Measurements from ENCODE around the gene B3GNT7. TPM values are rescaled to one million over a fixed set of nuclear protein-coding genes. Genes with fewer than 3 reads are reported as not detected.

B3GNT7 gene
- total RNA-seq, 2 experiments from 2014 or later = not detected

DNA sequence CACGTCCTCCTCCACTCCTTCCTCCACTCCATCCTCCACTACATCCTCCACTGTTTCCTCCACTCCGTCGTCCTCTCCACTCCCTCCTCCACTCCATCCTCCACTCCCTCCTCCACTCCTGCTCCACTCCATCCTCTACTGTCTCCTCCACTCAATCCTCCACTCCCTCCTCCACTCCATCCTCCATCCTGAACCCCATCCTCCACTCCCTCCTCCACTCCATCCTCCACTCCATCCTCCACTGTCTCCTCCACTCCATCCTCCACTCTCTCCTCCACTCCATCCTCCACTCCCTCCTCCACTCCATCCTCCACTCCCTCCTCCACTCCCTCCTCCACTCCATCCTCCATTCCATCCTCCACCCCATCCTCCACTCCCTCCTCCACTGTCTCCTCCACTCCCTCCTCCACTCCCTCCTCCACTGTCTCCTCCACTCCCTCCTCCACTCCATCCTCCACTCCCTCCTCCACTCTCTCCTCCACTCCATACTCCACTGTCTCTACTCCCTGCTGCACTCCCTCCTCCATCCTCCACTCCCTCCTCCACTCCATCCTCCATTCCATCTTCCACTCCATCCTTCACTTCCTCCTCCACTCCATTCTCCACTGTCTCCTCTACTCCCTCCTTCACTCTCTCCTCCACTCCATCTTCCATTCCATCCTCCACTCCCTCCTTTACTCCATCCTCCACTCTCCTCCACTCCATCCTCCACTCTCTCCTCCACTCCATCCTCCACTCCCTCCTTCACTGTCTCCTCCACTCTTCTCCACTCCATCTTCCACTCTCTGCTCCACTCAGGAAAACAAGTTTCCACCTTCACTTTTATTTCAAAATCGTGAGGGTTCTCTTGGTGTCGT, 14.3 kb upstream of the B3GNT7 start:
- H3K4me3 Mint-ChIP-seq = no peak overlapping the region
- H3K4me1 Mint-ChIP-seq = no peaks in the 10 kb centered on the region
- H3K36me3 Mint-ChIP-seq (ENCODE audit: low read depth) = no peaks in the 10 kb centered on the region
- H3K27me3 Mint-ChIP-seq = peaks cover 4% of the 10 kb centered on the region
- no peak for DNase-seq
- CTCF ChIA-PET = no interaction called here
- POLR2A ChIA-PET = no interaction called here
- peaks cover 11% of the 10 kb centered on the region for H3K9me3 Mint-ChIP-seq
- no peak overlapping the region for H3K27ac Mint-ChIP-seq

DNA sequence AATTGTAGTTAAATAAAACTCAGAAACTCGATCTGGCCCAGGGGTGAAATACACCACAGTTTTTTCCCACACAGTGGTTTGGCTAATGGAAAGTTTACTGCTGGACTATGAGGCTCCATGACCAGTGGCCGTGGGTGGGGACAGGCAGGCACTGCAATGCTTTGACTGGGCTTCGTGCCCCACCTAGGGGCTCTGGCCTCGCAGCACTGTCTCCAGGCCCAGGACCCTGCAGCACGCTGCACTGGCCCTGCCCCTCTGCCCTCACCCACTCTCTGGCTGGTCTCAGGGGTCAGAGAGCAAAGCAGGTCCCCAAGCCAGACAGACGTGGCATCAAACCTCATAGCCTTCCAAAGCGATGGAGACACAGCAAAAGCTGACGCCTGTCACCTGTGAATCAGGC, 13.4 kb upstream of the B3GNT7 start:
- Mint-ChIP-seq H3K4me1 (no peaks in the 10 kb centered on the region), H3K4me3 (no peak overlapping the region), H3K36me3 (ENCODE audit: low read depth) (no peaks in the 10 kb centered on the region), H3K27ac (no peak overlapping the region), H3K27me3 (peaks cover 4% of the 10 kb centered on the region), H3K9me3 (peaks cover 11% of the 10 kb centered on the region)
- DNase-seq = no peak
- POLR2A ChIA-PET = no interaction called here
- CTCF ChIA-PET = interaction anchor here (1.4 kb wide), 1 partner anchor 20 kb away, joined by 4 read pairs; no protein-coding TSS in a partner anchor

DNA sequence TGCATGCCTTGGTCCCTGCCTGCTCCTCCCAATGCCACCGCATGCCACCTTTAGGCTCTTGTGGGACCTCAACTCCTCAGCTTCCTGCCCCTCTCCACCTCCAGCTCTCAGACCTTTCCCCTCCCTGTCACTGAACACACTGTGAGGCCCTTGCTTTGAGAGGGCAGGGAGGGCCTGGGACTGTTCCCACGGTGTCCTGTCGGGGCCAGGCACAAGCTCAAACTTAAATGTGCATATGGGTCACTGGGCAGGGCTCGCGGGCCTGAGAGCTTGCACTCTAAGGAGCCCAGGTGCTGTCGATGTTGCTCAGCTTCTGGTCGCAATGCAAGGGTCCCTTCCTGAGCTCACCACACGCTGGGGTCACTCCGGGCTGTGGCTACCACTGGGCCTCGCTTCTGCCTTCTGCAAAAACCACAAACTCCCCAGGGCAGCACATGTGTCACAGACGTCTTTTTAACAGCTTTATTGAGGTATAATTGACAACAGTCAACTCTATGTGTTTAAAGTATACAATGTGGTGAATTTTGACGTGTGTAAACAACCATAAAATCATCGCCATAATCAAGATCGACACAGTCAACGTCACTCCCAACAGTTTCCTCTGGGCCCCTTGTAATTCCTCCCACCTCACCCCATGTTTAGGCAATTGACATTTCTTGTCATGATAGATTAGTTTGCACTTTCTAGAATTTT, 11.9 kb upstream of the B3GNT7 start:
- Mint-ChIP-seq H3K27ac (no peak overlapping the region), H3K4me1 (no peaks in the 10 kb centered on the region), H3K9me3 (peaks cover 11% of the 10 kb centered on the region), H3K36me3 (ENCODE audit: low read depth) (no peaks in the 10 kb centered on the region), H3K27me3 (peaks cover 4% of the 10 kb centered on the region), H3K4me3 (no peak overlapping the region)
- ChIA-PET POLR2A (interaction anchor here (0.6 kb wide), 1 partner anchor 54 kb away, joined by 3 read pairs; no protein-coding TSS in a partner anchor), CTCF (interaction anchor here (0.7 to 1.4 kb wide), 3 partner anchors 8 to 21 kb away, joined by 3 to 4 read pairs (median 4); no protein-coding TSS in a partner anchor)
- DNase-seq = no peak

DNA sequence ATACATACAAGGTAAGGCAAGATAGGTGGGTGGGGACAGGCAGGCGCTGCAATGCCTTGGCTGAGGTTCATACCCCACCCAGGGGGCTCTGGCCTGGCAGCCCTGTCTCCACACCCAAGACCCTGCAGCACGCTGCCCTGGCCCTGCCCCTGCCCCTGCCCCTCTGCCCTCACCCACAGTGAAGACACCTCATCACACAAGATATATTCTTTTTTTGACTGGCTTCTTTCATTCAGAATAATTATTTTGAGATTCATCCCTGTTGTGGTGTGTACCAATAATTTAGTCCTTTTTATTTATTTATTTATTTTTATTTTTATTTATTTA, 11.4 kb upstream of the B3GNT7 start:
- peaks cover 11% of the 10 kb centered on the region for H3K9me3 Mint-ChIP-seq
- H3K4me3 Mint-ChIP-seq = no peak overlapping the region
- no peaks in the 10 kb centered on the region for H3K36me3 Mint-ChIP-seq (ENCODE audit: low read depth)
- no peak overlapping the region for H3K27ac Mint-ChIP-seq
- ChIA-PET POLR2A (no interaction called here), CTCF (interaction anchor here (1.1 kb wide), 1 partner anchor 8 kb away, joined by 4 read pairs; no protein-coding TSS in a partner anchor)
- H3K4me1 Mint-ChIP-seq = no peaks in the 10 kb centered on the region
- DNase-seq = no peak
- peaks cover 4% of the 10 kb centered on the region for H3K27me3 Mint-ChIP-seq

DNA sequence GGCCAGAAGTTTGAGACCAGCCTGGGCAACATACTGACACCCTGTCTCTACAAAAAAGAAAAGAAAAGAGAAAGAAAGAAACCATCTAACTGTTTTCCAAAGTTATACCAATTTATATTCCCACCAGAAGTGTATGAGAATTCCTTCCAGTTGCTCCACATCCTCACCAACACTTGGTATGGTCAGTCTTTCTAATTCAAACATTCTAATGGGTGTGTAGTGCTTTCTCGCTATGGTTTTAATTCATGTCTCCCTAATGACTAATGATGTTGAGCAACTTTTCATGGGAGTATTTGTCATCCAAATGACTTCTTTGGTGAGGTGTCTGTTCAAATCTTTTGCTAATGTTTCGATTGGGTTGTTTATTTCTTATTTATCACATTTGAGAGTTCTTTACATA, 10.5 kb upstream of the B3GNT7 start:
- no peak overlapping the region for H3K4me3 Mint-ChIP-seq
- peaks cover 11% of the 10 kb centered on the region for H3K9me3 Mint-ChIP-seq
- H3K36me3 Mint-ChIP-seq (ENCODE audit: low read depth) = no peaks in the 10 kb centered on the region
- CTCF ChIA-PET = interaction anchor here (0.6 kb wide), 1 partner anchor 217 kb away, joined by 3 read pairs; no protein-coding TSS in a partner anchor
- no peak for DNase-seq
- POLR2A ChIA-PET = no interaction called here
- H3K27me3 Mint-ChIP-seq = peaks cover 4% of the 10 kb centered on the region
- no peak overlapping the region for H3K27ac Mint-ChIP-seq
- H3K4me1 Mint-ChIP-seq = no peaks in the 10 kb centered on the region

DNA sequence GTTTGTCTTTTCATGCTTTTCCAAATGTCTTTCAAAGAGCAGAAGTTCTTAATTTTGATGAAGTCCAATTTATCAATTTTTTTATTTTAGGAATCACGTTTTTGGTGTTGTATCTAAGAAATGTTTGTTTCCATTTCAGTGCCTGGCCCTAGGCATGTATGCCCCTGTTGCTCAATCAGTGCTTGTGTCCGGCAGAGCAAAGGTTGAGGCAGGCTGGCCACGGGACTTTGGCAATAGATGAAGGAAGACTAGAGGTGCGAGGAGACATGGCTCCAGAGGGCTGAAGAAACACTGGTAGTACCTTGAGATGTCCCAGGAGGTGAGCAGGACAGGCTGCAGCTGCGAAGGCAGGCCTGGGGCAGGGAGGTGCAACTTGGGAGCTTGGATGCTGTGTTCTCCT, 10.1 kb upstream of the B3GNT7 start:
- Mint-ChIP-seq H3K36me3 (ENCODE audit: low read depth) (no peaks in the 10 kb centered on the region), H3K4me3 (no peak overlapping the region), H3K4me1 (no peaks in the 10 kb centered on the region), H3K9me3 (peaks cover 11% of the 10 kb centered on the region), H3K27ac (no peak overlapping the region), H3K27me3 (peaks cover 4% of the 10 kb centered on the region)
- POLR2A ChIA-PET = no interaction called here
- no peak for DNase-seq
- CTCF ChIA-PET = no interaction called here

DNA sequence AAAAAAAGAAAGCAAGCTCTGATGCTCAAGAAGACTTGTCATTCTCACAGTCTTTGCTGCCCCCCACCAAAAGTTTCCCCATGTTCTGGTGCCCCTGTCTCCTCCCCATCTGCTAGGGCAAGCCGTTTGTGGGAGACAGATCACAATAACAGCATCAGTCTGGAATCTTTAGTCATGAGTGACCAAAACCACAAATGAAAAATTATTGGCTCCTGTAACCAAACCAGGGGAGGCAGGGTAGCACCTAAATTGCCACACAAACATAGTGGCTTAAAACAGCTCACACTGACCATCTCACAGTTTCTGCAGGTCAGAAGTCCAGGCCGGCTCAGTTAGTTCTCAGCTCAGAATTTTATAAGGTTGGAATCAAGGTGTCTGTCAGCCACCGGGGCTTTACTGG, 9.1 kb upstream of the B3GNT7 start:
- H3K36me3 Mint-ChIP-seq (ENCODE audit: low read depth) = no peaks in the 10 kb centered on the region
- no peak overlapping the region for H3K27ac Mint-ChIP-seq
- no peak overlapping the region for H3K4me3 Mint-ChIP-seq
- no peaks in the 10 kb centered on the region for H3K4me1 Mint-ChIP-seq
- DNase-seq = no peak
- peaks cover 4% of the 10 kb centered on the region for H3K27me3 Mint-ChIP-seq
- peaks cover 11% of the 10 kb centered on the region for H3K9me3 Mint-ChIP-seq
- ChIA-PET POLR2A (no interaction called here), CTCF (interaction anchor here (0.6 kb wide), 1 partner anchor 323 kb away, joined by 4 read pairs; no protein-coding TSS in a partner anchor)

DNA sequence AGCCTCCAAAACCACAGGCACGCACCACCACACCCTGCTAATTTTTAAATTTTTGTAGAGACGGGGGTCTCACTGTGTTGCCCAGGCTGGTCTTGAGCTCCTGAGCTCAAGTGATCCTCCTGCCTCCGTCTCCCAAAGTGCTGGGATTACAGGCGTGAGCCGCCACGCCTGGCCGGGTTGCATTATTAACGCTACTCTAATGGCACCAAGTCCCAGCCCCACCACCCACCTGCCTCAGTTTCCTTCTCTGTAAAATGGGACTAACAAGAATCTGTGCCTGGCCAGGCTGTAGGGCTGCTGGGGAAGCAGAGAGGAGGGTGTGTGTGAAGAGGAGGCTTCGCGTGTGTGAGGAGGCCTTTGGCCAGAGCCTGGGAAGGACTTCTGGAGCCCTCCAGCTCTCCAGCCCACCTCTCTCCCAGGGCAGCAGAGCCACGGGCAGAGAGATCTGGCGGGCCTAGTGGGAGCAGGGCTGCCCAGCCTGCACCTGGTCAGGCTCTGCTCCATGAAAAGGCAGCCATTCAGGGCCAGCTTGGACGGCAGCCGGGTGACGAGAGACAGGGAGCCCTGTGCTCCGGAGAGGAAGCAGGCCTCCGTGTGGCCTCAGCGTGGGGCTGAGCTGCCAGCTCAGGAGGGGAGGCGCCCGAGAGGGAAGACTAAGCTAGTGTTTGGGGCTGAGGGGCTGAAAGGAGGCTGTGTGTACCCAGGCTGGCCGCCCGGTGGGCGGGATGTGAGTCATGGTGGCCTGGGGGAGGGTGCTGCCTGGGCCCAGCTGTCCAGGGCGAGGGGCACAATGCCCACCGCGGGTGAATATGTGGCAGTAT, 7.4 kb upstream of the B3GNT7 start:
- H3K27me3 Mint-ChIP-seq = peaks cover 7% of the 10 kb centered on the region
- H3K36me3 Mint-ChIP-seq (ENCODE audit: low read depth) = no peaks in the 10 kb centered on the region
- H3K9me3 Mint-ChIP-seq = peaks cover 11% of the 10 kb centered on the region
- H3K27ac Mint-ChIP-seq = no peak overlapping the region
- ChIA-PET POLR2A (no interaction called here), CTCF (no interaction called here)
- peaks cover 1% of the 10 kb centered on the region for H3K4me1 Mint-ChIP-seq
- no peak for DNase-seq
- H3K4me3 Mint-ChIP-seq = no peak overlapping the region

DNA sequence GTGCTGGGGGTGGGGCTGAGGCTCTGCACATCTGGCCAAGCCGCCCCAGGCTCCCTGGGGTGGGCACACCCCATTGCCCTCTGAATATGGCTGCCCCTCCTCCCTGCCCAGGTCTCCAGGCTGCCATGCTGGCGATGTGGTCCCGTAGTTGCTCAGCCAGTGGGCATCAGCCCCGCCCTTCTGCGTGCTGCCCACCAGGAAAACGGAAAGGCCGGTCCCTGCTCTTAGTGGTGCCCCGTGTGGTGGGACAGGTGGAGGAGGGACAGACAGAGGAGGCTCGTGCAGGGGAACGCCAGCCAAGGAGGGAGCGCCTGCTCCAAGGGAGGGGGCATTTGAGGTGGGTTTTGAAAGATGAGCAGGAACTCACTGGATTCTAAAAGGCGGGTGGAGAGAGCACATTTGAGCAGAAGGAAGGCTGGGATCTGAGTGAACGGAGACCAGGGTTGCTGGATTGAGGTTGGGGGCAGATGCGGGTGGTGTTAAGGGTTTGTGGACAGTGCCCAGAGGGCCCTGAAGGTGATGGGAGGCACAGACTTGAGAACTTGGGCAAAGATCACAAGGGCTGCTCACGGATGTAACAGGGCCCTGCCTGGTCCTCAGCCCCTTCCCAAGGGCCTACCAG, 6.7 kb upstream of the B3GNT7 start:
- no peak overlapping the region for H3K27ac Mint-ChIP-seq
- no peak overlapping the region for H3K4me3 Mint-ChIP-seq
- ChIA-PET CTCF (interaction anchor here (0.8 to 1.0 kb wide), 3 partner anchors 11 to 40 kb away, joined by 3 to 4 read pairs (median 3); no protein-coding TSS in a partner anchor), POLR2A (no interaction called here)
- peaks cover 7% of the 10 kb centered on the region for H3K27me3 Mint-ChIP-seq
- H3K4me1 Mint-ChIP-seq = peaks cover 8% of the 10 kb centered on the region
- H3K36me3 Mint-ChIP-seq (ENCODE audit: low read depth) = peaks cover 2% of the 10 kb centered on the region
- peaks cover 8% of the 10 kb centered on the region for H3K9me3 Mint-ChIP-seq
- no peak for DNase-seq

DNA sequence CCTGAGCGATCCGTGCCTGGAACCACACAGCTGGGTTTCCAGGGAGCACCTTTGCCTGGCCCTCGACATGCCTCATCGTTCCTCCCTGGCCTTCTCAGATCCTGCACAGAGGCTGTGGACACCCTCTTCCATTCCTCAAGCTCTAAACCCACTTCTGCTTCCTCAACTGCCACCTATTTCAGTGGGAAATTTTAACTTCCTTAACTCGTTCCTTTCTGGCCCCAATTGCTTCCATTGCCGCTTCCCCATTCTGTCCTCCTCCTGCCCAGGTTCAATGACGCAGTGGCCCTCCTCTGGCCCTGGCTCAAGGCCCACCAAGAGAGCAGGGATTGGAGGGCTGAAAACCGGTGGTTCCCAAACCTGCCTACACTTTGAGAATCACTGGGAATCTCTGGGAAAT, 4.8 kb upstream of the B3GNT7 start:
- Mint-ChIP-seq H3K9me3 (no peaks in the 10 kb centered on the region), H3K27ac (no peak overlapping the region), H3K4me3 (no peak overlapping the region), H3K4me1 (peaks cover 13% of the 10 kb centered on the region), H3K36me3 (ENCODE audit: low read depth) (peaks cover 2% of the 10 kb centered on the region), H3K27me3 (peaks cover 18% of the 10 kb centered on the region)
- ChIA-PET CTCF (interaction anchor here (1.7 kb wide), 1 partner anchor 7 kb away, joined by 4 read pairs; no protein-coding TSS in a partner anchor), POLR2A (no interaction called here)
- no peak for DNase-seq

DNA sequence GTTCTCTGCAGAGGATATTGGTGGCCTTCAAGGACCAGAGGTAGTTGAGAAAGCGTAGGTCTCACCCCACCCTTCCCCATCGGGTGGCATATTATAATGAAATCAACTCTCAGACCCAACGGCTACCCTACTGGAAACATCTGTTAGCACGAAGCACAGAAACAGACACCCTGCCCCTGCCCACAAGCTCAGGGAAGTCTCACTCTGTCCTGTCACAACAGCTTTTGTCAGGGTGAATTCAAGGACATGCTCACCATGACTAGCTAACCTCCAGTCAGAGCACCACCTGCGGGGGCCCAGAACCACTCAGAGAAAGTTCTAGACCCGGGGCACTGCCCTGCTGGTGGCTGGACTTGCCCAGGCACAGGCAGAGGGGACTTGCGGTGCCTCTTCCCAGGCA, 3.5 kb upstream of the B3GNT7 start:
- peaks cover 23% of the 10 kb centered on the region for H3K27me3 Mint-ChIP-seq
- H3K9me3 Mint-ChIP-seq = no peaks in the 10 kb centered on the region
- H3K4me1 Mint-ChIP-seq = peaks cover 15% of the 10 kb centered on the region
- ChIA-PET POLR2A (no interaction called here), CTCF (interaction anchor here (1.7 kb wide), 1 partner anchor 8 kb away, joined by 4 read pairs; no protein-coding TSS in a partner anchor)
- H3K36me3 Mint-ChIP-seq (ENCODE audit: low read depth) = peaks cover 2% of the 10 kb centered on the region
- no peak overlapping the region for H3K4me3 Mint-ChIP-seq
- no peak overlapping the region for H3K27ac Mint-ChIP-seq
- DNase-seq = no peak

DNA sequence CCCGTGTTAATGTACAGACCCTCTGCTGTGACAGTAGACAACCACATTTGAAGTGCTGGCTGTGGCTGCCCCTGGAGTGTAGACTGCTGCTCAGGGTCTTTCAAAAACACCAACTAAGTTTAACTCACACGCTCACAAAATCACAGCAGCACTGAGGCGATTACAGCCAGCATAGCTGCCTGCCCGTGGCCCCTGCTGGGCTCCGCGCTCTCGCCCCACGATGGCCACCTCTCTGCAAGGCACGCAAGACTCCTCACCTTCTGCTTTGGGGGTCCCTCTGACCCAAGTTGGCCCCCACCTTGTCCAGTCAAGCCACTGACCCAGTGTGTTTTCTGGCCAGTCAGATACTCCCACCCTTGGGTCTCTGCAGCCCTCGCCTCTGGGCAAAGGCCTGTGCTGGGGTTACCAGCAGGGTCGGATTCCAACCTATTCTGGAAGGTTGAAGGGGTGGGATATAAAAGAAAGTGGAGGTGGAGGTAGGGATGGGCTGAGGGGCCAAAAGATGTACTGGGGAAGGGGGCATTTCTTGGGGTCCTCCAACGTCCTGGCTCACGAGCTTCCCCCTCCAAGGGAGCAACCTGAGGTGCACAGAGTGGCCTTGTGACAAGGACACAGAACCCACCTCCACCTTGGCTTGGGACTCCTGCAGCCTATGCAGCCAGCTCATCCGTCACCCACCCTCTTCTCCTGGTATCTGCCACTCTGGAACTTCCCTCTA, 2.9 kb upstream of the B3GNT7 start:
- H3K27ac Mint-ChIP-seq = no peak overlapping the region
- POLR2A ChIA-PET = no interaction called here

More for the DNA sequence above, 2.9 kb upstream of the B3GNT7 start:
- Mint-ChIP-seq H3K4me1 (peaks cover 15% of the 10 kb centered on the region), H3K9me3 (no peaks in the 10 kb centered on the region), H3K4me3 (no peak overlapping the region), H3K27me3 (peaks cover 25% of the 10 kb centered on the region), H3K36me3 (ENCODE audit: low read depth) (peaks cover 2% of the 10 kb centered on the region)
- CTCF ChIA-PET = interaction anchor here (1.7 kb wide), 1 partner anchor 9 kb away, joined by 4 read pairs; no protein-coding TSS in a partner anchor
- DNase-seq = no peak
